GM12878 (cell line): ENCODE data around the gene IFT22. TPM values are rescaled to one million over a fixed set of nuclear protein-coding genes. Genes with fewer than 3 reads are reported as not detected.

Source experiments
- ATAC-seq: fragments of 200-7000 bp; cut with Tn5 transposase; 3 replicates; pipeline ENCODE4 v1.9.1; 2020; ENCODE audit warnings: mild to moderate bottlenecking, moderate library complexity
- BruUV-seq: library from RNA; stranded (reverse); fragments of 400-500 nt; replicated peaks from 2 replicates; lab custom pipeline; 2021; lab: Mats Ljungman, UMichigan
- CTCF ChIA-PET: fragments of 300-600 bp; sonication (Branson Sonifier 250); formaldehyde crosslinking; extraction: SDS; loops from one replicate; lab custom pipeline; 2021; ENCODE audit warnings: inconsistent platforms; lab: Yijun Ruan, JAX
- POLR2A ChIA-PET: fragments of 350-600 bp; formaldehyde crosslinking; extraction: SDS; loops from one replicate; lab custom pipeline; 2021; ENCODE audit warnings: inconsistent platforms; lab: Charles Lee
- RAD21 ChIA-PET: fragments of 300-600 bp; sonication (Branson Sonifier 250); formaldehyde crosslinking; loops from one replicate; lab custom pipeline; 2023; ENCODE audit warnings: antibody characterized with exemption; ENCODE audit not compliant: unreplicated experiment; lab: Charles Lee
- SMC1A ChIA-PET: fragments of 300-600 bp; sonication (Branson Sonifier 250); formaldehyde crosslinking; loops from one replicate; lab custom pipeline; 2023; ENCODE audit not compliant: unreplicated experiment, uncharacterized antibody; lab: Charles Lee
- DNase-seq: peaks from one replicate; pipeline ENCODE4 v3.0.0-alpha.2; 2011; ENCODE audit warnings: low read depth, low spot score
- FAIRE-seq: peaks from 3 replicates; lab custom pipeline; 2011; peaks lifted over from hg19 to GRCh38; lab: Jason Lieb, UNC
- H2AFZ ChIP-seq: 2 replicates; pipeline ENCODE4 v1.6.0; 2011; ENCODE audit warnings: low read depth, low read length, control low read depth; ENCODE audit not compliant: control insufficient read depth
- H3K27ac ChIP-seq: 2 replicates; pipeline ENCODE4 v1.5.1; 2011; ENCODE audit warnings: control low read depth; ENCODE audit not compliant: control insufficient read depth, insufficient read depth
- H3K27me3 ChIP-seq, 2 experiments: replicated peaks in 1 of 2; 2 replicates each; pipeline versions ENCODE4 v1.6.0 to v1.6.1; 2011; ENCODE audit warnings: low read length in 1 of 2; ENCODE audit not compliant: control insufficient read depth in 2 of 2, insufficient read depth in 2 of 2
- H3K36me3 ChIP-seq, 2 experiments: 2 replicates each; pipeline ENCODE4 v1.5.1; 2011; ENCODE audit warnings: low read length in 1 of 2; ENCODE audit not compliant: control insufficient read depth in 2 of 2, insufficient read depth in 2 of 2
- H3K4me1 ChIP-seq: 2 replicates; pipeline ENCODE4 v1.6.1; 2011; ENCODE audit warnings: mild to moderate bottlenecking, low read length, moderate library complexity, mixed read lengths; ENCODE audit not compliant: control insufficient read depth, insufficient read depth
- H3K4me2 ChIP-seq: 2 replicates; pipeline ENCODE4 v1.6.0; 2011; ENCODE audit warnings: control low read depth; ENCODE audit not compliant: control insufficient read depth, insufficient read depth
- H3K4me3 ChIP-seq: fragments of 200-600 bp; sonication (generic); 2 replicates; pipeline ENCODE4 v1.5.1; 2016
- H3K79me2 ChIP-seq: 2 replicates; pipeline ENCODE4 v1.6.0; 2011; ENCODE audit warnings: low read length; ENCODE audit not compliant: control insufficient read depth, insufficient read depth
- H3K9ac ChIP-seq: 2 replicates; pipeline ENCODE4 v1.8.0; 2011; ENCODE audit warnings: low read length, control low read depth, mixed read lengths; ENCODE audit not compliant: control insufficient read depth, insufficient read depth
- H3K9me3 ChIP-seq: replicated peaks from 3 replicates; pipeline ENCODE4 v1.5.1; 2011; ENCODE audit warnings: mild to moderate bottlenecking, low read length; ENCODE audit not compliant: control insufficient read depth, insufficient read depth
- H4K20me1 ChIP-seq: 2 replicates; pipeline ENCODE4 v1.6.0; 2011; ENCODE audit not compliant: control insufficient read depth, insufficient read depth
- BHLHE40 ChIP-seq, 2 experiments: fragments of 450-650 bp in 1 of 2; IDR thresholded peaks; 2 replicates each; pipeline ENCODE4 v1.6.1; 2011 to 2017; ENCODE audit warnings: low read depth in 2 of 2, borderline replicate concordance in 1 of 2, improper control_type of control experiment in 1 of 2, low read length in 1 of 2, mild to moderate bottlenecking in 1 of 2
- CHD2 ChIP-seq: IDR thresholded peaks from 2 replicates; pipeline ENCODE4 v1.6.1; 2011; ENCODE audit warnings: low read depth, low read length, improper control_type of control experiment, borderline replicate concordance
- E4F1 ChIP-seq: fragments of 450-650 bp; IDR thresholded peaks from 2 replicates; pipeline ENCODE4 v1.6.1; 2018; ENCODE audit warnings: borderline replicate concordance, mild to moderate bottlenecking; ENCODE audit not compliant: partially characterized antibody
- EED ChIP-seq: sonication (generic); IDR thresholded peaks from 2 replicates; pipeline ENCODE4 v1.6.1; 2016; ENCODE audit warnings: antibody characterized with exemption, low read depth
- ETV6 ChIP-seq, 2 experiments: fragments of 450-650 bp in 1 of 2; IDR thresholded peaks in 1 of 2; conservative IDR thresholded peaks in 1 of 2; 2 replicates each; pipeline ENCODE4 v1.6.1; 2014; ENCODE audit warnings: antibody characterized with exemption in 1 of 2, borderline replicate concordance in 1 of 2, low read depth in 1 of 2, mild to moderate bottlenecking in 1 of 2, moderate library complexity in 1 of 2
- IRF5 ChIP-seq: fragments of 450-650 bp; IDR thresholded peaks from 2 replicates; pipeline ENCODE4 v1.6.1; 2017; ENCODE audit warnings: borderline replicate concordance
- RAD51 ChIP-seq: fragments of 450-650 bp; IDR thresholded peaks from 2 replicates; pipeline ENCODE4 v1.6.1; 2016; ENCODE audit warnings: moderate library complexity, mild to moderate bottlenecking, inconsistent platforms
- RBBP5 ChIP-seq: fragments of 200-600 bp; sonication (generic); conservative IDR thresholded peaks from 2 replicates; pipeline ENCODE4 v1.6.1; 2016
- SRF ChIP-seq, 2 experiments: IDR thresholded peaks; 2 replicates each; pipeline ENCODE4 v1.6.1; 2011; ENCODE audit warnings: low read depth in 2 of 2, low read length in 2 of 2, mild to moderate bottlenecking in 1 of 2, moderate library complexity in 1 of 2
- SUPT20H ChIP-seq: IDR thresholded peaks from 2 replicates; pipeline ENCODE4 v1.6.1; 2011; ENCODE audit warnings: low read depth, mild to moderate bottlenecking, low read length, moderate library complexity, borderline replicate concordance; ENCODE audit not compliant: control insufficient read depth
- ZBTB4 ChIP-seq: fragments of 450-650 bp; formaldehyde crosslinking; IDR thresholded peaks from 2 replicates; pipeline ENCODE4 v1.4.0; 2022; ENCODE audit warnings: mild to moderate bottlenecking, moderate library complexity
- ZNF24 ChIP-seq: fragments of 450-650 bp; IDR thresholded peaks from 2 replicates; pipeline ENCODE4 v1.6.1; 2017; ENCODE audit warnings: antibody characterized with exemption, mild to moderate bottlenecking
- WGBS: methylation state at CpG from one replicate; pipeline ENCODE4 v1.1.6; 2016; ENCODE audit warnings: low lambda C conversion rate; ENCODE audit not compliant: insufficient replicate concordance, insufficient coverage; ENCODE audit errors: missing lambda C conversion rate; 5-methylcytosine and 5-hydroxymethylcytosine counted together
- in situ Hi-C: fragments of 300-500 bp; cut with MboI; formaldehyde crosslinking; loops from 9 replicates; pipeline ENCODE4 v1.14.3; 2018; ENCODE audit warnings: mixed read lengths
- intact Hi-C: fragments of 100-400 bp; cut with micrococcal nuclease; formaldehyde crosslinking; loops from one replicate; pipeline ENCODE4 v1.14.2; 2022; ENCODE audit not compliant: unreplicated experiment
- polyA plus RNA-seq, 11 experiments: library from polyadenylated mRNA; depleted of rRNA in 4 of 11; unstranded in 6 of 11; stranded (reverse) in 5 of 11; fragments of >200 nt; fragmentation: Nextera tagmentation in 4 of 11; fragmentation: Illumina TruSeq in 1 of 11; extraction: Ambion mirVana in 4 of 11; extraction: Trizol in 1 of 11; gene quantifications; 1 replicate in 1 of 11; 2 replicates in 10 of 11; pipeline versions ENCODE4 v1.2.1 to v1.2.3, GENCODE V29; 2011 to 2016; ENCODE audit warnings: inconsistent platforms in 2 of 11, missing spikeins in 2 of 11, low read depth in 1 of 11
- total RNA-seq, 4 experiments: library from RNA; depleted of rRNA in 3 of 4; stranded (reverse); fragments of >200 nt in 3 of 4; fragmentation: Illumina TruSeq in 1 of 4; extraction: Trizol in 1 of 4; gene quantifications; 2 replicates each; pipeline versions ENCODE4 v1.2.1 to v1.2.3, GENCODE V29; 2013 to 2021

The IFT22 gene
- total and polyA plus RNA-seq, 10 of the 15 experiments (the other 5 are each of a cell fraction or from before 2014, with no cell fraction given) = 10.1 to 25.7 (median 19.0) TPM

DNA sequence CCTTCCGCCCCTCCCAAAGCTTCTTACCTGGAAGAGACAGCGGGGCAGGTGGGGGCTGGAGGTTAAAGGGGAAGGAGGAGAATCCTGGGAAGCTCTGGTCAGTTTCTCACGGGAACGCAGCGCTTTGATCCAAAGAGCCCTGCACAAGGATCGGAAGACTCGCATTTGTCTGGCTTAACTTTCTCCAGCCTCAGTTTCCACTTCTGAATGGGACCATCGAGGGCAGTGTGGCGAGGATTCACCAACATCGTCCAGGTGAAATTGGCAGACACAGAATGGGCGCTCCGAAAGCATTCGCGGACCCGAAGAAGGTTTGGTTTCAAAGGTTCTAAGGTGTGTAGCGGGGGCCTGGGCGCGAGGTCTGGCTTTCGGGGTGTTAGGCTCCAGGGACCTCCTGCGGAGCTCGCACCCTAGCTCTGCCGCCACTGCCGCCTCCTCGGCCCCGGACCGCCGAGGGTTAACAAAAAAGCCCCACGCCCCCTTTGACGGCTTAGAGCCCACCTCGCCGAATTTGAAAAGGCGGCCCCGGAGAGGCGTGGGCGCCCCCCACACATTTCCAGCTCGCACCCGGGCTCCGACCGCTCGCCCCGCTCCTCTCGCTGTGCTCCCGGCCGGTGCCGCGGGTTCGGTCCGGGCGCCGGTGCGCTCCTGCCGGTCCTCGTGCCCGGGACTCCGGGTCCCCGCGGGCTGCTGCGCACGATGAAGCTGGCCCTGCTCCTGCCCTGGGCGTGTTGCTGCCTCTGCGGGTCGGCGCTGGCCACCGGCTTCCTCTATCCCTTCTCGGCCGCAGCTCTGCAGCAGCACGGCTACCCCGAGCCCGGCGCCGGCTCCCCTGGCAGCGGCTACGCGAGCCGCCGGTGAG, 41.0 kb upstream of the IFT22 start, which contains the start of gene COL26A1:
TSS of gene COL26A1 (plus strand) at position 542 of the 862 bp plus-strand sequence. CDS start at position 700, 158 bp downstream.
- no peaks in the 10 kb centered on the region for H3K4me1 ChIP-seq
- intact Hi-C loops = no loop called here
- 0 out of 2 replicates have a peak within 1 kb of the TSS, but pooled peaks have one; percentile 30 for H3K4me2 ChIP-seq
- CTCF ChIA-PET = interaction anchor here (1.5 to 2.9 kb wide), 2 partner anchors 49 to 78 kb away, joined by 7 to 25 read pairs; no protein-coding TSS in a partner anchor
- H3K36me3 ChIP-seq = no peaks in the 10 kb centered on the region
- RAD21 ChIA-PET = interaction anchor here (0.6 to 1.9 kb wide), 4 partner anchors 48 to 146 kb away, joined by 3 to 10 read pairs (median 3); no protein-coding TSS in a partner anchor
- no peak within 1 kb of the TSS for H3K9ac ChIP-seq
- H3K27me3 ChIP-seq = peaks cover 4 to 6% of the 10 kb centered on the region in 2 experiments; a peak in 3 of 4 replicates
- no peak within 1 kb of the TSS for H3K27ac ChIP-seq
- 19% methylated on average over 54 of the region's 76 CpGs for WGBS
- no peak for TF ChIP-seq CHD2
- no peak for TF ChIP-seq RBBP5
- no peak for TF ChIP-seq E4F1
- no peak for TF ChIP-seq RAD51
- no peak for TF ChIP-seq ZNF24
- no peak for TF ChIP-seq ZBTB4 (CRISPR knock-in tag)
- TF ChIP-seq ETV6 (conservative IDR thresholded peaks at IDR 0.05 in 1 of 2, IDR thresholded peaks at IDR 0.05 in 1 of 2; ENCODE audit: borderline replicate concordance in 1 of 2, low read depth in 1 of 2) = no peak
- no peak for TF ChIP-seq BHLHE40 (IDR thresholded peaks at IDR 0.05; ENCODE audit: borderline replicate concordance in 1 of 2, low read depth in 2 of 2, low read length in 1 of 2)
- TF ChIP-seq IRF5 = no peak
- no peak for TF ChIP-seq EED
- no peak for TF ChIP-seq SRF (IDR thresholded peaks at IDR 0.05; ENCODE audit: low read depth in 2 of 2, low read length in 2 of 2)
- TF ChIP-seq SUPT20H = no peak
- POLR2A ChIA-PET = no interaction called here
- no TSS peak for BruUV-seq
- H3K4me3 ChIP-seq = no peak within 1 kb of the TSS
- H4K20me1 ChIP-seq = no peaks in the 10 kb centered on the region
- no peak for FAIRE-seq
- SMC1A ChIA-PET = no interaction called here
- ATAC-seq = peak; percentile 30; the same call in 2 of the 3 replicates
- in situ Hi-C loops = loop anchor here (25.0 kb wide), 1 partner anchor 900 kb away; no protein-coding TSS in a partner anchor
- no peaks in the 10 kb centered on the region for H3K79me2 ChIP-seq
- peak within 1 kb of the TSS; percentile 33; the same call in 1 of the 2 replicates for H2AFZ ChIP-seq
- no peak for DNase-seq
- no peaks in the 10 kb centered on the region for H3K9me3 ChIP-seq
